Prostate gland (tissue), 2 donors: ENCODE results near the gene CLEC1A.

ENCODE experiments used
- POLR2A ChIP-seq: fragments of 450-650 bp; IDR thresholded peaks from one replicate; pipeline ENCODE4 v1.6.1; 2016; ENCODE audit warnings: antibody characterized with exemption, mild to moderate bottlenecking
- TF ChIP-seq, protein P1 (sequence below), 4 experiments: fragments of 200-600 bp in 2 of 4; fragments of 450-650 bp in 2 of 4; sonication (generic) in 2 of 4; IDR thresholded peaks; 1 replicate in 3 of 4; 2 replicates in 1 of 4; pipeline ENCODE4 v1.5.1; 2016 to 2019; ENCODE audit warnings: antibody characterized with exemption in 4 of 4, mild to moderate bottlenecking in 2 of 4, moderate library complexity in 2 of 4

GRCh38 chr12:10098791-10099190 is at the start of gene CLEC1A:
- no peak for TF ChIP-seq POLR2A
- TF ChIP-seq, protein P1, sequence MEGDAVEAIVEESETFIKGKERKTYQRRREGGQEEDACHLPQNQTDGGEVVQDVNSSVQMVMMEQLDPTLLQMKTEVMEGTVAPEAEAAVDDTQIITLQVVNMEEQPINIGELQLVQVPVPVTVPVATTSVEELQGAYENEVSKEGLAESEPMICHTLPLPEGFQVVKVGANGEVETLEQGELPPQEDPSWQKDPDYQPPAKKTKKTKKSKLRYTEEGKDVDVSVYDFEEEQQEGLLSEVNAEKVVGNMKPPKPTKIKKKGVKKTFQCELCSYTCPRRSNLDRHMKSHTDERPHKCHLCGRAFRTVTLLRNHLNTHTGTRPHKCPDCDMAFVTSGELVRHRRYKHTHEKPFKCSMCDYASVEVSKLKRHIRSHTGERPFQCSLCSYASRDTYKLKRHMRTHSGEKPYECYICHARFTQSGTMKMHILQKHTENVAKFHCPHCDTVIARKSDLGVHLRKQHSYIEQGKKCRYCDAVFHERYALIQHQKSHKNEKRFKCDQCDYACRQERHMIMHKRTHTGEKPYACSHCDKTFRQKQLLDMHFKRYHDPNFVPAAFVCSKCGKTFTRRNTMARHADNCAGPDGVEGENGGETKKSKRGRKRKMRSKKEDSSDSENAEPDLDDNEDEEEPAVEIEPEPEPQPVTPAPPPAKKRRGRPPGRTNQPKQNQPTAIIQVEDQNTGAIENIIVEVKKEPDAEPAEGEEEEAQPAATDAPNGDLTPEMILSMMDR (IDR thresholded peaks at IDR 0.05), result no peak
